IPS DF 4.7 (cell line): Measurements from ENCODE around the gene GIT1.
"Not testable (repeated sequence)": the region's sequence is repeated elsewhere in the genome, so short reads cannot be mapped to it uniquely, and the experiment has no call there.

ENCODE experiments used
- DNase-seq: peaks from one replicate; pipeline ENCODE4 v3.0.0-alpha.2; 2013; ENCODE audit warnings: low spot score; ENCODE audit errors: extremely low read depth

Gene GIT1

DNA sequence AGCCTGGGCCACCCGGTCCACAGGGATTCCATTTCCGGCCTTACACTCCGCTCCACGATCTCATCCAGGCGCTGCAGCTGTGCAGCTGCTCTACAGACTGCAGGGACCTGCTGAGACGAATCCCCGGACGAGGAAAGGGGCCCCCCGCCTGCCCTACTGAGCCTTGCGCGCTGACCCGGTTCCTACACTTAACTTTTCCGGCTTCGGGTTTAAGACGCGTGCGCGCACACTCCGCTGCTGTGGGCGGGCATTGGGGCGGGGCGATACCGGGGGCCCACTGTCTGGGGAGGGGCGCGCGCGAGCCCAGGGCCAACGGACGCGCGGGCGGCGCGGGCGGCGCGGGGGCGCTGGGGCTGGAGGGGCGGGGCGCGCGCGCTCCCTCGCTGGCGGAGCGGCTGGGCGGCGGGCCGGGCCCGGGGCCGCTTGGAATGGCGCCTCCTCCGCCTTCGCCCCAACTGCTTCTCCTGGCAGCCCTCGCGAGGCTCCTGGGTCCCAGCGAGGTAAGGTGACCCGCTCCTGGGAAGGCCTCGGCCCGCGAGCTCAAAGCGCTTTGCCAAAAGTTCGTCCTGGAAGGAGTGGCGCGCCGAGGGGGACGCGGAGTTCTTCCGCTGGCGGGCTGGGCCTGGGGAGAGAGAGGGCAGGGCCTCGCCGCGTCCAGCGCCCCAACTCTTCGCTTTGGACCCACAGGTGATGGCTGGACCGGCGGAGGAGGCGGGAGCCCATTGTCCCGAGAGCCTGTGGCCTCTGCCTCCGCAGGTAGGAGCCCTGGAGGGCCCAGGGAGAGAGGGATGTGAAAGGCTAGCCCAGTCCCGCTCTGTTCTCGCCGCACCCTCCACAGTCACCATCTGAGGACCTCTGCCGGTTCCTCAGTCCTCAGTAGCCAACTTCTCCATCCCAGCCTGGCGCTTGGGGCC lies 20.9 kb downstream of the GIT1 start, which contains the start of gene TP53I13:
Gene TP53I13 (plus strand): TSS at position 371 of the 914 bp plus-strand sequence. CDS start 58 bp downstream, at position 429.
- DNase-seq: no peak

DNA sequence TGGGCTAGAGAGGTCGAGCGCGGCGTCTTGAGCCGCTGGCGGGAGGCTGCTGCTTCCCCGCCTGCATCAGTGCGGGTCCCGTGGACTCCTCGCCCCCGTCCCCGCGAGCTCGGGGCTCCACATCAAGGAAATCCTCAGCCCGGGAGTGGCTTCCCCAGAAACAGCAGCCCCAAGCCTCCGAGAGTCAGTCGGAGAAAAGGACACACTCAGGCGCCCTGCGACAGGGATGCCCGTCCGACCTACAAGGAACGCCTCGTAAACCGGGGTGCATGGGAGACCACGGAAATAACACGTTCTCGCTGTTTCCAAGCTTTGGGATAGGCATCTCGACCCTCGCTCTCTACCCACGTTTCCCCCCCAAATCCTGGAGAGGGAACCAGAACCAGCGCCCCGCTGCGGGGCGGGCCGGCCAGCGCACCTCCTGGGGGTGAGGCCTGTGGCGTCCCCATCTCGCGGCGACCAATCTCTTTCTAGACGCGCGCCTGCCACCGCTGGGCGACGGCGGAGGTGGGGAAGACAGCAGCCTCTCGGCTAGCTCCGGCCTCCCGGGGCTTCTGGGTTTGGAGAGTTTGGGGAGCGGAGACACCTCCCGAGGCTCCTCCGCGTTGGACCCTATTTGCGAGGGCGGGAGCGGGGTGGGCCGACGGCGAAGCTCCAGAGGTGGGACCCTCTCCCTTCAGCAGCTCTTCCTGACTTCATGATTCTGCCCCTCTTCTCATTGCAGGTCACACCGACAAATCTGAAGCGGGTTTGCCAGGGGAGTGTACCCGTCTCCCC lies 21.7 kb downstream of the GIT1 start:
- no peak for DNase-seq

DNA sequence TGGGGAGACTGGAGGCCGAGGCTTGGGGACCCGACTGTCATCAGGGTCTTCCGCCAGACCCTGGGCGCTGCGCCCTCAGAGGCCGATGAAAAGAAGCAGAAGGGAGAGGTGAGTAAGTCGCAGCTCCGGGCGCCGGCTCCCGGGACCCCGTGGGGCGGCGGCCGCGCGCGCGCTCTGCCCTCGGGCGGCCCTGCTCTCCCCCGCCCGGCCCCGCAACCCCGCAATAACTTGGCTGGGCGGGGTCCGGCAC lies 22.2 kb downstream of the GIT1 start:
- no peak for DNase-seq

DNA sequence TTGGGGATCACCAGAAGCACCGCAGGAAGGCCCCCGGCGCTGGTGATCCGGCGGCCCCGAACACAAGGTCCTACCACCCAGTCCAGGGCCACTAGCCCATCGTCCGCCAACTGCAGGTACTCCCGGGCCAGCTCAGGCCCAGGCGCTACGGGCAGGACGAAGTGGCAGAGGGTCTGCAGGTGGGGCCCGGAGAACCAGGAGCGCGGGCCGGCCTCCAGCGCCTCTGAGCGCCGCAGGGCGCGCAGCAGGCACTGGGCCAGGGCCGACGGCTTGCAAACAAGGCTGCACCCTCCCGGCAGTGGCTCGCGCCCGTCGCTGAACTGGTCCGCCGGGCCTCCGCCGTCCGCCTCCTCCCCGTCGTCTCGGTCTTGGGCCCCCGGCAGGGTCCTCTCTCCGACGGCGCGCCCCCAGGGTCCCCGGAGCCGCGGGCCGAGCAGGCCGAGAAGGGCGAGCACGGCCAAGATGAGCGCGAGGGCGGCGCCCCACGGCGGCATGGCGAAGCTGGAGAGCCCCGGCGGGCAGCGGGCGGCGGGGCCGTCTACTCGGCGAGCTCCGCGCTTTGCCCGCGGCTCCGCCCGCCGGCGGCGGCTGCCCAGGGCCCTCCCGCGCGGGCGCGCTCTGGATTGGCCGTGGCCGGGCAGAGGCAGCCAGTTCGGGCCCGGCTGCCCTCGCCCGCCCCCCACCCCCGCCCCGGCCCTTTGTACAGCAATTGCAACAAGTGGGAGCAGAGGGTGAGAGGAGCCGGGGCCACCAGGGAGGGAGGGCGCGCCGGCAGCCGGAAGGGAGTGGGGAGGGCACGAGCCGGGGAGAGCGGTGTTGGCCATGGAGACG lies 22.8 kb downstream of the GIT1 start, which contains the start of gene ABHD15:
Gene ABHD15 (minus strand): TSS at position 565 of the 831 bp plus-strand sequence. CDS start 71 bp downstream, at position 494.
- DNase-seq: no peak

DNA sequence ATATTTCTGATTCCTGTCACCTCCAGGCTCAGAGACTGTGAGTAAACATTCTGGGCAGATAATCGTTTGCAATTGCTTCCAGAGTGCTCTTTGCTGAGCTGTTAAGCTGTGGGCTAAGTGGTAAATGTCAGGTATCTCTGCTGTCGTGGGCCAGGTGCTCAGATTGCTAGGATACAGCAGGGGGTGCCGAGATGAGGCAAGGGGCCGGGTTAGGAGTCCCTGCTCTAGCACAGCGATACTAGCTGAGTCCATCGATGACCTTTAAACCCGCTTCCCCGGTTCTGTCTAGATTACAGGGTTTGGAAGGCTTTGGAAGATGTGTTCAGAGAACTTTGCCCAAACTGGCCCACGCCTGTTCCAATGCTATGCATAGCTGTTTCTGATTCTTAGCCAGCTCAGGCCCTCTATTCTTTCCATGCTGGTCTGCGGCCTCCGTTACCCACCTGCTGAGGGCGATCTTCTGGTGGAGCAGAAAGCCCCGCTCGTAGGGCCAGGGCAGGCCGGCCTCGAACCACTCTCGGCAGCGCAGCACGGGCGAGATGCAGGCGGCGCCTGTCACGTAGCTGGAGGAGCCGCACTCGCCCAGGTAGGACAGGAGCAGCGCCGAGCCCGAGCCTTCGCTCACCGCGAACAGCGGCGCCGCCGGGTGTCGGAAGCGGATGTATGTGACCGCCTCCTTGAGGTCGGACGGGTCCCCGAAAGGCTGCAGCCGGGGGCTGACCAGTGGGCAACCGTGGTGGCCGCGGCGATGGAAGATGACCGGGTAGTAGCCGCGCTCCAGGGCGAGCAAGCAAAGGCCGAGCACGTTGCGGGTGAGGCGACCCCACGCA lies 23.6 kb downstream of the GIT1 start:
- no peak for DNase-seq

DNA sequence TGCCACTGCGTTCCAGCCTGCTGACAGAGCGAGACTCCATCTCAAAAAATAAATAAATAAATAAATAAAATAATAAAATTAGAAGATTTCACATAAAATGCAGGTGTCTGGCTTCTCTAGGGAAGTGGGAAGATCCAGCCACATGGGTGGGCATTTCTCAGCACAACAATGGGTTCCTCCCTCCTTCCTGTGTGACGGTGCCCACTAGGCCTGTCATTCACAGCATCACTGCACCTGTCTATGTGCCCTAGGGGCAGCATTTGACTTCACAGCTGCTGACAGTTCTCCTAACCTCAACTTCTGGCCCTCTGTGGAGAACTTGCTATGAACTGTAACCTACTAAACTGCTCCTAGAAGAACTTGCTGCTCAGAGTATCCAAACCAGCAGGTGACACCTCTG lies 25.6 kb downstream of the GIT1 start:
- DNase-seq: no peak

DNA sequence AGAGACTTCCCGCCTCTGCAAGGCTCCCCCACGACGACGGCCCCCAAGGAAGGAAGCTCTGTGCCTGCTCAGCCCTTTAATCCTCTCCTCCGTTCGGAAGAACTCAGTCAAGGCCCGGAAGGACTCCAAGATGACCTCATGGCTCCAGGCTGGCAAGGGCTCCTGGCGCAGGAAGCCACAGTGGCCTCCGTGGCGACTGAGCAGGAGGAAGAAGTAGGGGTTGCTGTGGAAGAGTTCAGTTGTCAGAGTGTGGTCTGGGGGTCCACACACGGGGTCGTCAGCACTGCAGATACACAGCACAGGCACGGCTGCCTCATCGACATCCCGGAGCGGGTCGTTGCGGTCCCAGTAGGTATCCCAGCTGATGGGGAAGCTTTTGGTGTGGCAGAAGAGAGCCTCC lies 26.8 kb downstream of the GIT1 start:
- no peak for DNase-seq

DNA sequence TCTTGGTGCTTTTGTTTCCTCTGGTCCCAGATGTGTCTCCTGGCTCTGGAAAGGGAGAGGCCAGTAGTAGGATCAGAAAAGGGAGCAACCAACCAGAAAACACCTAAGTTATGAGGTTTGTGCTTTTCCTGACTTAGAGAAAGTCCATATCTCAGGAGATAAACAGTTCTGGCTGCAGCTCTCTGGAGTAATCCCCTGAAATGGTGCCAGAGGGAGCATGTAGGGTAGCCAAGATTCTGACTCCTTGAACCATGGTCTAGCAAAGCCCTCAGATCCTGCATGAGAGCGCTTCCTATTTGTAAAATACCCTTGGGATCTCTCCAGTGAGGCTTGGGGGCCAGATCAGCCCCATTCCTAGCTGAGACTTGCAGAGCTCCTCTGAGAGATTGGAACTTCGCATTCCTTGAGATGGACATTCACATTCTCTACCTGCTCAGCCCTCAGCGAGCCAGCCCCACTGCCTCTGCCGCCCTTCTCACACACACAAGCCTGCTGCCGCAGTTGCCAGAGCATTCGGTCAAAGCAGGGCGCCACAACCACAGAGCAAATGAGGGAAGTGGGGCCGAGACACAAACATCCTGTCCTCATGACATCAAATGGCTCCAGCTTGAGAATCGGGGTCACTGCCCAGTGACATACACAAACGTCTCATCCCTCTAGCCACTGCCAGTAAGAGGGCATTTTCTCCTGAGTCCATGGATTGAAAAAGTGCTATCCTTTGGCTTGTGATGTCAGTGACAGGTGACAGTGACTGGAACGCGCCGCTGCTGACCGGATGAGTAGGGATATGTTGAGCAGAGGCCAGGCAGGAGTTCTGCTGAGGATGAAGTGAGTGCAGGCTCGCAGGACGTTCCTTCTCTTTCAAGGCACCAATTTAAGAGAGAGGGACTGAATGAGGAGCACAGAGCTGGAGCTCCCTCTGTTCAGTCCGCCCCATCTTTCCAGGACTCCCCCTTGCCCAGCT lies 27.6 kb downstream of the GIT1 start:
- no peak for DNase-seq

DNA sequence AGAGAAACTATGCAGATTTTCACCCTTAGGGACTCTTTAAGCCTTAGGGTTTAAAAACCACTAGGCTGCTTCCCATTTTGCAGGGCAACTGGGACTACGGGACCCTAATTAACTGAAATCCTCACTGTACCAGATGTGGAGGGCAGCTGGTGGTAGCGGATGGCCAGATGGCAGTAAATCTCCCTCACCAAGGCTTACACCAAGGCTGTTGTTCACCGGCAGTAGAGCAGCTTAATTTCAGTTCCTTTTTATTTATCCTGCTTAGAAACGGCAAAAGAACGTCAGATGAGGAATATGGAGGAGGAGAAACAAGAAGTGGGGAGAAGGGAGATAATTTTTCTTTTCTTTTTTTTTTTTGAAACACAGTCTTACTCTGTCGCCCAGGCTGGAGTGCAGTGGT lies 29.1 kb downstream of the GIT1 start:
- no peak for DNase-seq

DNA sequence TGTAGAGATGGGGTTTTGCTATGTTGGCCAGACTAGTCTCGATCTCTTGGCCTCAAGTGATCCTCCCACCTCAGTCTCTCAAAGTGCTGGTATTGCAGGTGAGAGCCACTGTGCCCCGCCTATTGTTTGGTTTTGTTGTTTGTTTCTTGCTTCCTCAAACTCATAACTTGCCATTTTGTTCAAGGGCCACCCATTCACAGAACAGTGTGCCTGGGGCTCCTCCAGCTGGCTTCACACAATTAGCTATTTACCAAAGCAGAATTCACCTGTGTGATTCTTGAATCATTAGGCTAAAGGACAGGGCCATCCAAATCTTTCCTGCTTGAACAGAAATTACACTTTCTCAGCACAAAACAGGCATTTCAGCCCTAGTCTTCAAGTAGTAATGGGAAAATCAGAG lies 29.8 kb downstream of the GIT1 start:
- DNase-seq: no peak

DNA sequence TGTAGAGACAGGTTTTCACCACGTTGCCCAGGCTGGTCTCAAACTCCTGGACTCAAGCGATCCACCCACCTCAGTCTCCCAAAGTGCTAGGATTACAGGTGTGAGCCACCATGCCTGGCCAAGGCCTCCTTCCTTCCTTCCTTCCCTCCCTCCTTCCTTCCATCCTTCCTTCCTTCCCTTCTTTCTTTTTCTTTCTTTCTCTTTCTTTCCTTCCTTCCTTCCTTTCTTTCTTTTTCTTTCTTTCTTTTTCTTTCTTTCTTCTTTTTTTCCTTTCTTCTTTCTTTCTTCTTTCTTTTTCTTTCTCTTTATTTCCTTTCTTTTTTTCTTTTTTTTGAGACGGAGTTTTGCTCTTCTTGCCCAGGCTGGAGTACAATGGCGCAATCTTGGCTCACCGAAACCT lies 31.3 kb downstream of the GIT1 start:
- not testable (repeated sequence) for DNase-seq

DNA sequence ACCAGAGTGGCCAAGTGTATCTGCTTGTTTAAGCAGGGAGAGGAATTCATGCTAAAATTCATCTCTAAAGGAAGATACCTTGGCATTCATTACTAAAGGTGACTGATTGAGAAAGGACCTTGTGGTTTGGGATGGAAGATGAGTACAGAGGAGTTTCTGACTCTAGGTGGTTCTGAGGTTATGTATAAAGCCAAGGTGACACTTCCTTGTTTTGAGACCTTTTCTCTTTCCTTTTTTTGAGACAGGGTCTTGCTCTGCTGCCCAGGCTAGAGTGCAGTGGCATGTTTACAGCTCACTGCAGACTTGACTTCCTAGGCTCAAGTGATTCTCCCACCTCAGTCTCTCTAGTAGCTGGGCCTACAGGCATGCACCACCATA lies 31.7 kb downstream of the GIT1 start:
- DNase-seq: no peak

DNA sequence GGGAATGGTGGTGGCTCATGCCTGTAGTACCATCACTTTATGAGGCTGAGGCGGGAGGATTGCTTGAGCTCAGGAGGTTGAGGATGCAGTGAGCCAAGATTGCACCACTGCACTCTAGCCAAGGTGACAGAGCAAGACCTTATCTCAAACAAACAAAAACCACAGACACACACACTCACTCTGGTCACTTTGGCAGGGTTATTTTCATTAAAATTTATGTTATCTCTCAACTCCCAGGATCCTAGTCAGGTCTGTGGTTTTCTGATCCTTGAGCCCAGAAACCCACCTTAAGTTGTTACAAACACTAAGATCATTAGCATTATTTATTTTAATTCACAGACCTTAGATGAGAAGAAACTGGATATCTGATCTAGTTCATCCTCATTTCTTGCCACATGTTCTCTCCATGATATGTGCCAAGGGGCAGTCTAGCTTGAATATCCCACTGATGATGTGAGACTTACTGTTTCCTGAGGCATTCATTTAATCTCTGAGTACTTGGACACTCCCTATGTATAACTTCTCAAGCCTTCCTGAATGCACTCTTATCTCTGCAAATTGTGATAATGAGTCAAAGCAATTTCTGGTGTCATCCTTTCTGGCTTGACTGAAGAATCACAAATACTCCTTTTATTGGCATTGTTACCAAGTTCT lies 32.2 kb downstream of the GIT1 start:
- DNase-seq: no peak

DNA sequence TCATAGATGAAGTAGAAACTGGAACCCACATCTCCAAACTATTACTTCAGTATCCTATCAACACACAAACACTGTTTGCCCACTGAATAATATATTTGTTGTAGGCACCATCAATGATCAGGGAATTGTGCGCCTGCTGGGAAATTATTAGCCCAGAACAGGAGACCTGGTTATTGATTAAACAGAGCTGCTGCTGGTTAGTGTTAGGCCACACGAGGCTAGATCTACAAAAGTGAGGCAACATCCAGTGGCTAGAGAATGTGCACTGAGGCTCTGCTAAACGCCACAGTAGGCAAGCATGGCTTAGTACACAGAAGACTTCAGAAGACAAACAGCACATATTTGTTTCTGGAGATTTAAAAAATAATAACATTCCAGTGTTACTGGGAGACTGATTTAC lies 33.6 kb downstream of the GIT1 start:
- DNase-seq: no peak

DNA sequence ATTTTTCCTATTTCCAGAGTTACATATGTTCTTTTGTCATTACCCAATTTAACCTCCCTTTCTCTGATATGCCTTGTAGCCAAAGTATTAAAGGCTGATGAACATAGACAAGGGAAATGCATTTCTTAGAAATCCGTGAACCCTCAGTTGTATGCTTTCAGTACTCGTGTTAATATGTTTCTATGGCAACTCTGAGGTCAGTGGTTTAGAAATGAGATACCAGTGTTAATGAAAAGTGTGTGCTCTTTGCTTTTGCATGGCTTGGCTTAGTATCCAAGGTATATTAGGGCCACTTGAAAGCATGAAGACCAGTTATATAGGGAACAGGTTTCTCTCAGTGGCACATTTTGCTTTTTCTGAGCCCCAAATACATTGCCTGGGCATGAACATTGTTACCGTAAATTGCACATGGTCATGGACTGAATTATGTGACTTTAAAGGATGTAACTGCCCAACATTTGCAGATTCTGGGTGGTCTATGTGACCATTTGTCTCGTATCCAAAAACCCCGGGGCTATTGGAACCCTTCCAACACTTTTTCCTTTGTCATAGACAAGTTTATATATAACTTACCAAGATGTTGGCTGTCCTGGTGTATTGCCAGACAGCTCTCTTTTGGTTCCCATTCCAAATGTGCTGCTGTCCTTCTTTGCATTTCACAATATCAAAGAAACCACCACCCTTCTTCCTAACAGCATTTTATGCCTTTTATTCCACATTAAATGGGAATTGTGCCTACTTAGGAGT lies 40.1 kb downstream of the GIT1 start:
- no peak for DNase-seq

DNA sequence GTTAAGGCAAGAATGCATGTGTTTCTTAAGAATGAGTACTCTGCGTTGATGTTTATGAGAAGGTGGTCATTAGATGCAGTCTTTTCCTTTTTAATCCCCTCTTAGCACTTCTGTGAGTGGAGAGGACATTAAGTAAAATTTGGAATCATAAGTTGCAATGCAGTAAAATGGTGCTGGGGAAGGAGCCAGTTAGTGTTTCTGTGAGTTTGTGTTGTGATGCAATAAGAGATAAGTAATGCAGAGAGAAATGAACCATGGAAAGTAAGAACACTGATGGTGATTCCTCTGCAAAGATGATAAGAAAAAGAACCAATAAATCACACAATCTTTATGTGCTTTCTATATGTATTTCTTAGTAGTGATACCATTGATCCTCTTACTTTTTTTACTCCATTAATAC lies 42.6 kb downstream of the GIT1 start:
- no peak for DNase-seq

DNA sequence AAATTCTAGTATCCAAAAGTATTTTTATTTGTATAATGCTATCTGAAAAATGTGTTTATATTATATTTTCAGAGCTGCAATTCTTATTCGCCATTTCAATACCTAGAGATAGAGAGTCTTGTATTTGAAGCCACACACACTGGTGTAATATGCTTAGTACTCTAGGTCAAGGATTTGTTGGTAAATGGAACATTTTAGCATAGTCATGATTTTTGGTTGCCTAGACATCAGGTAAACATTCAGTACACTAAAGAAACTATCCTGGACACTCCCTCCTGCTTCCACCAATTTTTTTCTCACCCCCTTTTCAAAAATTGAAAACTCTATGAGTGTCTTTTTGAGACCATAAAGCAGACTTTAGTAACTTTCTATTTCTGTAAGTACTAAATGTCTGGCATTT lies 43.4 kb downstream of the GIT1 start:
- DNase-seq: no peak

DNA sequence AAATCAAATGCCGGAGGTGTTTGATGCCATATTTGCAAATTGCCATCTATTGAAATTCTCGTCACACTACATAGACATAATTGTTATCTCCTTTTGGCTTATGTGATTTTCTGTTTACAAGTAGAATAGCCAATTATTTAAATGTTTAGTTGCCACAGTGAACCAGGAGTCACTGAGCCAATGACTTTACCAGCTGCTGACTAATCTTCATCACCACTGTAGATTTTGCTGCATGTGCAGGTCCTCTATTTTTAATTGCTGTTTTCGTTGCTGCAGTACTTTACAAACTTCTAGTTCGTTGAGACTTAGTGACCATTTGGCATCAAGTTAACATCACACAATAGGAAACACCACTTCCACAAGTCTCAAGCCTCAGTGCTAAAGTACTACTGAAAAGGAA lies 45.4 kb downstream of the GIT1 start:
- DNase-seq: no peak

DNA sequence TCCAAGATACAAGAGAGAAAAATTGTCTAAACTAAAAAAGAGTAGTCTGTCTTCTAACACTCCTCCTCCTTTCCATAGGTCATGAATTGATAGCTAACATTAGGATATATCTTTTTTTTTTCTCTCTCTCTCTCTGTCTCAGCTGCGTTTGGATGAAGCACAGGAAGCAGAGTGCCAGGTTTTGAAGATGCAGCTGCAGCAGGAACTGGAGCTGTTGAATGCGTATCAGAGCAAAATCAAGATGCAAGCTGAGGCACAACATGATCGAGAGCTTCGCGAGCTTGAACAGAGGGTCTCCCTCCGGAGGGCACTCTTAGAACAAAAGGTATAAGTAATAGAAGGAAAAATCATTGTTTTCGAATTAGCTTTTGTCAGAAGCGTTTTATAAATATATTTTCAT lies 55.5 kb downstream of the GIT1 start:
- no peak for DNase-seq
